Stimulated activated memory B cell treated with anti-CD40 and anti-IgM and Interleukin-4, amounts not matched to agents 10 μg/mL and 1 μg/mL and 100 μg/mL, for 72 hours (primary cell): ENCODE measurements around the gene NCK1.
"Not testable (repeated sequence)": the region's sequence is repeated elsewhere in the genome, so short reads cannot be mapped to it uniquely, and the experiment has no call there.

Source experiments
- ATAC-seq: fragments of 150-1000 bp; cut with Tn5 transposase; 2 replicates; pipeline ENCODE4 v1.10.0; 2021
- H3K27ac Mint-ChIP-seq: one replicate; pipeline ENCODE4 v1.8.0; 2022; ENCODE audit warnings: mild to moderate bottlenecking, mixed read lengths
- H3K27me3 Mint-ChIP-seq: one replicate; pipeline ENCODE4 v1.8.0; 2022; ENCODE audit warnings: mixed read lengths
- H3K36me3 Mint-ChIP-seq: one replicate; pipeline ENCODE4 v1.8.0; 2022; ENCODE audit warnings: mixed read lengths
- H3K4me1 Mint-ChIP-seq: one replicate; pipeline ENCODE4 v1.8.0; 2022; ENCODE audit warnings: mixed read lengths
- H3K4me3 Mint-ChIP-seq: one replicate; pipeline ENCODE4 v1.8.0; 2022; ENCODE audit warnings: mild to moderate bottlenecking, moderate library complexity, mixed read lengths
- H3K9me3 Mint-ChIP-seq: one replicate; pipeline ENCODE4 v1.8.0; 2022; ENCODE audit warnings: mixed read lengths

Gene NCK1

GRCh38 chr3:136891934-136892855, 30.2 kb downstream of the NCK1 start:
- Mint-ChIP-seq H3K36me3 (peaks cover 55% of the 10 kb centered on the region), H3K27me3 (no peaks in the 10 kb centered on the region), H3K27ac (no peak overlapping the region), H3K4me3 (no peak overlapping the region), H3K4me1 (peaks cover 35% of the 10 kb centered on the region), H3K9me3 (peaks cover 4% of the 10 kb centered on the region)
- ATAC-seq = no peak

GRCh38 chr3:136893848-136894443, 31.9 kb downstream of the NCK1 start:
- H3K4me3 Mint-ChIP-seq = no peak overlapping the region
- ATAC-seq = no peak
- H3K27ac Mint-ChIP-seq = no peak overlapping the region
- no peaks in the 10 kb centered on the region for H3K27me3 Mint-ChIP-seq
- H3K4me1 Mint-ChIP-seq = peaks cover 40% of the 10 kb centered on the region
- H3K36me3 Mint-ChIP-seq = peaks cover 44% of the 10 kb centered on the region
- peaks cover 4% of the 10 kb centered on the region for H3K9me3 Mint-ChIP-seq

- not testable (repeated sequence) for H3K4me3 Mint-ChIP-seq, ATAC-seq, H3K27me3 Mint-ChIP-seq, H3K9me3 Mint-ChIP-seq, H3K27ac Mint-ChIP-seq
- H3K36me3 Mint-ChIP-seq = peaks cover 39% of the 10 kb centered on the region
- peaks cover 67% of the 10 kb centered on the region for H3K4me1 Mint-ChIP-seq
These were observed 35.2 kb downstream of the NCK1 start for GRCh38 chr3:136897171-136897570.

- no peaks in the 10 kb centered on the region for H3K27me3 Mint-ChIP-seq
- peaks cover 67% of the 10 kb centered on the region for H3K4me1 Mint-ChIP-seq
- H3K27ac Mint-ChIP-seq = no peak overlapping the region
- peaks cover 35% of the 10 kb centered on the region for H3K36me3 Mint-ChIP-seq
- H3K4me3 Mint-ChIP-seq = no peak overlapping the region
- no peak for ATAC-seq
- H3K9me3 Mint-ChIP-seq = peaks cover 2% of the 10 kb centered on the region
These were observed 36.5 kb downstream of the NCK1 start for GRCh38 chr3:136898549-136898948.

GRCh38 chr3:136898954-136899353, 36.9 kb downstream of the NCK1 start:
- Mint-ChIP-seq H3K4me1 (peaks cover 67% of the 10 kb centered on the region), H3K27me3 (no peaks in the 10 kb centered on the region), H3K9me3 (peaks cover 6% of the 10 kb centered on the region), H3K27ac (no peak overlapping the region), H3K4me3 (no peak overlapping the region), H3K36me3 (peaks cover 39% of the 10 kb centered on the region)
- ATAC-seq = no peak

GRCh38 chr3:136899622-136900158, 37.7 kb downstream of the NCK1 start:
- H3K4me1 Mint-ChIP-seq = peaks cover 64% of the 10 kb centered on the region
- H3K27ac Mint-ChIP-seq = peak overlapping the region; percentile 46
- peaks cover 40% of the 10 kb centered on the region for H3K36me3 Mint-ChIP-seq
- H3K4me3 Mint-ChIP-seq = no peak overlapping the region
- H3K27me3 Mint-ChIP-seq = no peaks in the 10 kb centered on the region
- ATAC-seq = no peak
- peaks cover 6% of the 10 kb centered on the region for H3K9me3 Mint-ChIP-seq

GRCh38 chr3:136900694-136901093, 38.7 kb downstream of the NCK1 start:
- H3K4me3 Mint-ChIP-seq, ATAC-seq: not testable (repeated sequence)
- H3K4me1 Mint-ChIP-seq = peaks cover 65% of the 10 kb centered on the region

GRCh38 chr3:136901391-136901790, 39.4 kb downstream of the NCK1 start:
- Mint-ChIP-seq H3K27me3 (no peaks in the 10 kb centered on the region), H3K27ac (peak overlapping the region; percentile 46), H3K9me3 (peaks cover 6% of the 10 kb centered on the region), H3K36me3 (peaks cover 49% of the 10 kb centered on the region), H3K4me3 (no peak overlapping the region), H3K4me1 (peaks cover 72% of the 10 kb centered on the region)
- ATAC-seq = no peak

More at GRCh38 chr3:136900694-136901093, 38.7 kb downstream of the NCK1 start:
- H3K9me3 Mint-ChIP-seq, H3K27me3 Mint-ChIP-seq: not testable (repeated sequence)
- Mint-ChIP-seq H3K27ac (peak overlapping the region; percentile 46), H3K36me3 (peaks cover 48% of the 10 kb centered on the region)

- H3K36me3 Mint-ChIP-seq = peaks cover 49% of the 10 kb centered on the region
- not testable (repeated sequence) for H3K27me3 Mint-ChIP-seq, ATAC-seq, H3K9me3 Mint-ChIP-seq, H3K4me3 Mint-ChIP-seq
- peaks cover 74% of the 10 kb centered on the region for H3K4me1 Mint-ChIP-seq
- H3K27ac Mint-ChIP-seq = peak overlapping the region; percentile 46
These were observed 40.5 kb downstream of the NCK1 start for GRCh38 chr3:136902530-136902929.

- Mint-ChIP-seq H3K4me1 (peaks cover 80% of the 10 kb centered on the region), H3K9me3 (peaks cover 6% of the 10 kb centered on the region), H3K36me3 (peaks cover 49% of the 10 kb centered on the region), H3K4me3 (no peak overlapping the region), H3K27ac (no peak overlapping the region), H3K27me3 (no peaks in the 10 kb centered on the region)
- ATAC-seq = no peak
These were observed 41.9 kb downstream of the NCK1 start for GRCh38 chr3:136903899-136904298.

- no peaks in the 10 kb centered on the region for H3K27me3 Mint-ChIP-seq
- peaks cover 44% of the 10 kb centered on the region for H3K36me3 Mint-ChIP-seq
- H3K4me1 Mint-ChIP-seq = peaks cover 81% of the 10 kb centered on the region
- peaks cover 6% of the 10 kb centered on the region for H3K9me3 Mint-ChIP-seq
- no peak for ATAC-seq
- no peak overlapping the region for H3K27ac Mint-ChIP-seq
- no peak overlapping the region for H3K4me3 Mint-ChIP-seq
These were observed 42.7 kb downstream of the NCK1 start for GRCh38 chr3:136904746-136905145.

GRCh38 chr3:136905549-136905948, 43.5 kb downstream of the NCK1 start:
- H3K36me3 Mint-ChIP-seq = peaks cover 37% of the 10 kb centered on the region
- H3K27ac Mint-ChIP-seq = no peak overlapping the region
- H3K4me3 Mint-ChIP-seq = no peak overlapping the region
- H3K4me1 Mint-ChIP-seq = peaks cover 81% of the 10 kb centered on the region
- no peak for ATAC-seq
- H3K9me3 Mint-ChIP-seq = peaks cover 6% of the 10 kb centered on the region
- no peaks in the 10 kb centered on the region for H3K27me3 Mint-ChIP-seq

GRCh38 chr3:136906725-136907124, 44.7 kb downstream of the NCK1 start:
- no peak overlapping the region for H3K27ac Mint-ChIP-seq
- H3K27me3 Mint-ChIP-seq = no peaks in the 10 kb centered on the region
- no peak overlapping the region for H3K4me3 Mint-ChIP-seq
- ATAC-seq = no peak
- peaks cover 81% of the 10 kb centered on the region for H3K4me1 Mint-ChIP-seq
- H3K9me3 Mint-ChIP-seq = peaks cover 9% of the 10 kb centered on the region
- H3K36me3 Mint-ChIP-seq = peaks cover 37% of the 10 kb centered on the region

- Mint-ChIP-seq H3K27ac (no peak overlapping the region), H3K27me3 (no peaks in the 10 kb centered on the region), H3K4me3 (no peak overlapping the region), H3K9me3 (peaks cover 6% of the 10 kb centered on the region), H3K36me3 (peaks cover 48% of the 10 kb centered on the region), H3K4me1 (peaks cover 81% of the 10 kb centered on the region)
- no peak for ATAC-seq
These were observed 46.3 kb downstream of the NCK1 start for GRCh38 chr3:136908297-136908696.

GRCh38 chr3:136909187-136909586, 47.2 kb downstream of the NCK1 start:
- H3K9me3 Mint-ChIP-seq = peaks cover 3% of the 10 kb centered on the region
- H3K4me3 Mint-ChIP-seq = no peak overlapping the region
- peaks cover 74% of the 10 kb centered on the region for H3K4me1 Mint-ChIP-seq
- ATAC-seq = no peak
- no peaks in the 10 kb centered on the region for H3K27me3 Mint-ChIP-seq
- peaks cover 41% of the 10 kb centered on the region for H3K36me3 Mint-ChIP-seq
- peak overlapping the region; percentile 7 for H3K27ac Mint-ChIP-seq
